Inflammatory macrophage (primary cell): Measurements from ENCODE around the gene ZNF878.

ENCODE experiments used
- DNase-seq, 2 donors: peaks; one replicate each; pipeline ENCODE4 v3.0.0-alpha.2; 2020 to 2022

ZNF878 gene

DNA sequence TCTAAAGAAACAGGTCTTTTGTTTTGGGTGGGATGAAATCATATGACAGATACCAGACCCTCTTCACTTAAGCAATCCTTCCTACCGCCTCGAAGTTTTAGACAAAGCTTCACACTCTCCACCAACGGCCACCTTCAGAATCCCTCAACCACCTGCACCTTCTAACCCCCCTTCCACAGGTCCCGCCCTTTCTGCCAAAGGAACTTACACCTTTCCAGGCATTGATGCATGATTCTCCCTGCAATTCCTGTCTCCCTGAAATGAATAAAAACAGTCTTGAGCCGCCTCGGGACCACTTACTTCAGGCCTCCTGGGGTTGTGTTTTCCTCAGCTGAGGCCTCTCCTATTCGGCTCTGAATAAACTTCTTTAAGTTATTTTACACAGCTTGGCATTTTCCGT lies 18.1 kb downstream of the ZNF878 start:
- DNase-seq: no peak

GRCh38 chr19:12034198-12034597 lies 18.6 kb downstream of the ZNF878 start:
- no peak for DNase-seq

GRCh38 chr19:12015753-12016116 lies 37.0 kb downstream of the ZNF878 start:
- no peak for DNase-seq

DNA sequence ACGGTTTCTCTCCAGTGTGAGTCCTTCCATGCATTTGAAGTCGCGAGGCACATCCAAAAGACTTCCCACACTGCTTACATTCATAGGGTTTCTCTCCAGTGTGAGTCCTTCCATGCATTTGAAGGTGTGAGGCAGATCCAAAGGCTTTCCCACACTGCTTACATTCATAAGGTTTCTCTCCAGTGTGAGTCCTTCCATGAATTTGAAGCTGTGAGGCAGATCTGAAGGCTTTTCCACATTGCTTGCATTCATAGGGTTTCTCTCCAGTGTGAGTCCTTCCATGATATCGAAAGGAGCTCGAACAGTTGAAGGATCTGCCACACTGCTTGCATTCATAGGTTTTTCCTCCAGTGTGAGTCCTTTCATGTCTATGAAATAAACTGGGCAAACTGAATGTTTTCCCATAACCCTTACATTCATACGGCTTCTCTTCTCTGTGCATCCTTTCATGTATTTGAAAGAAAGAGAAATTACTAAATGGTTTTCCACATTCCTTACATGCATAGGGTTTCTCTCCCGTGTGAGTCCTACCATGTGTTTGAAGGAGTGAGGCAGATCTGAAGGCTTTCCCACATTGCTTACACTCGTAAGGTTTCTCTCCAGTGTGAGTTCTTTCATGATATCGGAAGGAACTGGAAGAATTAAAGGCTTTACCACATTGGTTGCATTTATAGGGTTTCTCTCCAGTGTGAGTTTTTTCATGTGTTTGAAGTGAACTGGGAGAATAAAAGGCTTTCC lies 37.6 kb downstream of the ZNF878 start:
- DNase-seq: no peak

DNA sequence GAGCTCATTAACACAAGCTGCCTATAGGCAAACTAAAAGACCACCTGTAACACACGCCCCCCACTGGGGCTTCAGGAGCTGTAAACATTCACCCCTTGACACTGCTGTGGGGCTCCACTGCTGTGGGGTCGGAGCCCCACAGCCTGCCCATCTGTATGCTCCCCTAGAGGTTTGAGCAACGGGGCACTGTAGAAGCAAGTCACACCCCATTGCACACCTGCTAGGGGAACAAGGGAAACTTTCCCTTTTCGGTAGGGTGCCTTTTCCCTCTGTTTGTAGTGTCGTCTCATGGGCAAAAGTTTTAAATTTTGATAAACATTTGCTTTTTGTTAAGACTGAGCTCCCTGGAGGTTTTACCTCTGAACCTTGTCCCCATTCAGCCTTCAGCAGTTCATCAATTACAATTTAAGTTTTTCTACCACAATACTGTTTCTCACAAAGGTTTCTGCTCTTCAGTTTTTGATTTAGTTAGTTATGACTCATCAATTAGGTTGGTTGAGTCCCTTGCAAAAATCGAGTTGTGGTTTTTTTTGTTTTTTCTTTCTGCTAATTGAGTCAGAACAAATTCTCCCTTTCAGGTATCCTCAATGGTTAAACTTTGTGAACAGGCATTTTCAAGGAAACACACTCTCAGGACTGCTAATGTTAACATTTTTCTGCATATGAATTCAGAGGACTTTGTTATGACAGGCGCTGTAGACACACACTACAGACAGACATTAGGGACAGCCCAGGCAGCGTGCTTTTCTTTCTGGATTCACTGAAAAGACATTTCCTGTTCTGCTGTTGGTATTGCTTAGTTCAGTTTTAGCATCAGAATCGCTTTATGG lies 52.4 kb downstream of the ZNF878 start:
- no peak for DNase-seq

DNA sequence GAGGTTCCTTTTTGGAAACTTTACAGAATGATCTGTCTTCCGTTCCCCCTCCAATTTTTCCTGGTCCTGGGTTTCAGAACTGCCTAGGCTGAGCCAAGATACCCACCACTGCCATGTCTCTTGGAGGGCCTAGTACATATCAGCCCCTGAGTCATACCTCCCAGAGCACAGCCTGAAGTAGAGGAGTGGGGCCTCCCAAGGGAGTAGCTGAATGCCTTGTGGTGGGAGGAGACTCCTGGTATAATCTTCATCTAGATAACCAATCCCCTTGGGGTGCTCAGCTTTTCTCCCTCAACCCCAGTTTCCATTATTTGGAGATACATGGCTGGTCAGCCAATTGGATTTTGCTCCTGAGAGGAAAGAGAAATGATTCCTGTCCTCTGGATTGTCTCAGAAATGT lies 57.6 kb downstream of the ZNF878 start:
- DNase-seq: no peak
